NCI-H345 (cell line): ENCODE results near the gene SRMS.

Experiments
- DNase-seq: peaks from one replicate; lab custom pipeline; 2025; lab: John Stamatoyannopoulos, UW

SRMS gene

DNA sequence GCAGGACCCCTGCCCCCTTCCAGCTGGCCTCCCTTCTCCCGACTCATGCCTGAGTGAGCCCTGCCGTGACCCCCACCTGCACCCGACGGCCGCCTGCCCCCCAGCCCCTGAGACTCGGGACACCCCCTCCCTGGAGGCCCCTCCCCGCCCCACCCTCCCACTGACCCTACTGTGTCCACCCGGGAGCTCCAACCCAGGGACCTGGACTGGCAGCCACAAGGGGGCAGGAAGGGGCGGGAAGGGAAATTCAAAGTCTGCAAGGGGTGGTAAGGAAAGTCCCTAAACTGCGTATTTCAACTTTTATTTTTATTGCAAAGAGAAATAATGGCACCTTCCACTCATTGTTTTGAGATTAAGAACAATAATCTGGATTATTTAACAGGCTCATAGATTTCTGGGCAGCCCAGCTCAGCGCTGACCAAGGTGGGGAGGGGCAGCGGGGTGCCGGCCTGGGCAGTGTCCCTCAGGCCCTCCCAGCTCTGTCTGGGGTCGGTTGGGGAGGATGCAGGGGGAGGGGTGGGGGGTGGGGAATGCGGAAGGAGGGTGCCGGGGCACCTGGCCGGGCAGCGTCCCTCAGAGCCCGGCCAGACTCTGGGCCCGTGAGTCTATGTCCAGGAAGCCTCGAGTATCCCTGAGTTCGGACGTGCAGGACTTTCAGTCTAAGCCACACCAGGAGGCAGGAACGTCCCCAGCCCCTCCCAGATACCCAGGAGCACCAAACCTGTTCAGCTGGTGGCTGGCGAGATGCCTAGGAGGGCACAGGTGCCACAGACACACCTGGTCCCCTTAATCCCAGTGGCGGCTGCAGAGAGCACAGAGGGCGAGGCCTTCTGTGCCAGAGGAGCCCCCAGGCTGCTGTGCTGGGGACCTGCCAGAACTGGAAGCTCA is 9.1 kb downstream of the SRMS start:
- DNase-seq, result peak; percentile 89

DNA sequence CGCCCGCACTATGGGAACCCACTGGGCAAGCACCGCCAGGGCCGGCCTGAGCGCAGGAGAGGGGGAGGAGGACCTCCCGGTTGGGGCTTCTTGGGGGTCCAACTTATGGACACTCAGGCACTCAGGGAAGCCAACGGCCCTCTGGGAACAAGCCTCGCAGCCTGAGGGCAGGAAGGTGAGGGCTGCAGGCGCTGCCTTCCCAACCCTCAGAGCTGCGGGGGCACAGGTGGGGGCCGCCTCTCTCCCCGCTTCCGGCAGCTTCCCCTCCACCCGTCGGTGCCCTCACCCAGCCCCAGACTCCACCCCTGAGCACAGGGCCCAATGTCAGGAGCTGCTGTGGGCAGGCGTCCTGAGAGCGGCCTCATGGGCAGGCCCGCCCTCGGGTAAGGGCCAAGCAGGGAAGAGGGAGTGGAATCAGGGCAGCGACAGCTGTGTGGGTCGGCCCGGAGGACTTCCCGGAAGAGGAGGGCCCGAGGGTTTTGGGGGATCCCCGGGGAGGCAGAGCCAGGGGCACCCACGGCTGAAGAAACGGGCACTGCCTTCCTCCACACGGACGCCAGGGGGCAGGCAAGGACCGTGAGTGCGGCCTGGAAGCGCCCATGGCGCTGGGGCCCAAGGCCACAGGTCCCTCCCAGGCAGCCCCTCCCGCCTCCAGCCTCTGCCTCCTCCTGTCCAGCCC is 9.9 kb downstream of the SRMS start:
- peak; percentile 88 for DNase-seq

DNA sequence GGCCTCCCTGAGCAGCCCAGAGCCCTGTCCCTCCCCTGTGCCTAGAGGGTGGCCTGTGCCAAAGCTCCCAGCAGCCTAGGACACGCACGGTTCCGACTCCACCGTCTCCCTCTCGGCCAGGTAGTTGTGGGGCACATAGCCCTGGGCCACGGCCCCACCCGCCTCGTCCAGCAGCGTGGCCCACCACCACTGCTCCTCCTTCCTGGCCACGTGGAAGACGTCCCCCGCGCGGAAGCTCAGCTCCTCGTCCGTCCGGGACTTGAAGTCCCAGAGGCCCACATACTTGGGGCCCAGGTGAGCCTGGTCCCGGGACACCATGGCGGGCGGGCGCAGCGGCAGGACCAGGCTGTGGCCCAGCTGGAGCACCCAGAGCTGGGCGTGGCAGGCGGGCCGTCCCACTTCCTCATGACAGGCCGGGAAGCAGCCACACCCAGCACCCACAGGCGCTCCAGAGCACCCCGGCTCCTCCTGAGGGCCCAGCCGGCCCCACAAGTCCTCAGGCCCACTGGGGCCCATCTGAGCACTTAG is 10.5 kb downstream of the SRMS start, which contains the start of gene PTK6:
TSS of gene PTK6 (minus strand) at position 380 of the 528 bp plus-strand sequence. CDS start at position 318, 62 bp downstream.
- no peak for DNase-seq

GRCh38 chr20:63536241-63536977 is 11.1 kb downstream of the SRMS start:
- DNase-seq, result peak; percentile 72

- no peak for DNase-seq
Measured at GRCh38 chr20:63534831-63535651, 12.5 kb downstream of the SRMS start.

DNA sequence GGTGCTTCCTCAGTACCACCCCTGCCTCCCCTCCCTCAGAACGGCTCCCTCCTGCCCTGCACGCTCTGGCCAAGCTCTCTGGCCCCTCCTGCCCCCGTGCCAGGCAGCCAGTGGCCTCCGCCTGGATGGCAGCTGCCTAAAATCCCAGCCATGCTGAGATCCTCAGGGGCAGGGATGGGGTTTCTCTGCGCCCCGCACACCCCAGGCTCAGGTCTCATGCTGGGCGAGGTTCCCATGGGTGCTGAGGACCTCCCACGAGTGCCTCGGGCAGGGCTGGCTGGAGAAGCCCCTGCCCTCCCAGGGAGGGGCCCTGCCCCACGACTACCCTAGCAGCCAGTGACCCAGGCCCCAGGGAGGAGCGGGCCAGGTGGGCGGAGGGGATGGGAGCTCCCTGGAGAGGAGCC is 13.1 kb downstream of the SRMS start:
- no peak for DNase-seq

DNA sequence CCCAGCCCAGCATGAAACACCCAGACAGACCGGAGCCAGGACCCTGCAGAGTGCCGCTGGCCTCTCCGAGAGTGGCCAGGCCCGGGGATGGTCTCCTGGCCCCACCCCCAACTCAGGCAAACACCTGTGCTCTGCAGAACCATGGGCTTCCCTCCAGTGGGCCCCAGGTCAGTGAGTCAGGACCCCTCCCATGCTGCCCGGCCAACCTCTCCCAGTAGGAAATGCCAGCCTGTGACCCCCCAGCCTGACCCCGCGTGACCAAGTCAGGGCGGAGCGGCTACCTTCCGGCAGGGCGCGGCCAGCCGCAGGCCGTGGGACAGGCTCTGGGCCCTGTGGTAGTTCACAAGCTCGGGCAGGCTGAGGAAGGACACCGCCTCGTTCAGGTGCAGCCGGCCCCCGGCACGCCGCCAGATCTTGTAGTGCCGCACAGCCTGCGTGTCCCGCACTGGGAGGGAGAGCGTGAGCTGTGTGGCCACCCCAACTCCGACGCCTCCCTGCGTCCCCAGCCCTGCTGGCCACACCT is 13.6 kb downstream of the SRMS start:
- DNase-seq, result no peak

DNA sequence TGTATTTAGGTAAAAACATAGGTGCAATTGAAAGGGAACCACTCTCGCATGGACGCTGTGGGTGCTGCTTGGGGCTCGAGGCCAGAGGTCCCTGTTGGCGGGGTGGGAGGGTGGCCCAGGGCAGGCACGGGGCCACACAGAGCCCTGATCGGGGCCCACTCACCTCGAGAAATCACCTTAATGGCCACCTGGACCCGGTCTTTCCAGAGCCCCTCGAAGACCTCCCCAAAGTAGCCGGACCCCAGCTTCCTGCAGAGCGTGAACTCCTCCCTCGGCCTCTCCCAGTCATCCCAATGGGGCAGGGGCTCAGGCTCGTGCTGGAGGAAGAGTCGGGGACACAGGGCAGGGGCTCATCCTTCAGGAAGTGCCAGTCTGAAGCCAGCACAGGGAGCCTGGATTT is 14.2 kb downstream of the SRMS start:
- DNase-seq, result no peak

DNA sequence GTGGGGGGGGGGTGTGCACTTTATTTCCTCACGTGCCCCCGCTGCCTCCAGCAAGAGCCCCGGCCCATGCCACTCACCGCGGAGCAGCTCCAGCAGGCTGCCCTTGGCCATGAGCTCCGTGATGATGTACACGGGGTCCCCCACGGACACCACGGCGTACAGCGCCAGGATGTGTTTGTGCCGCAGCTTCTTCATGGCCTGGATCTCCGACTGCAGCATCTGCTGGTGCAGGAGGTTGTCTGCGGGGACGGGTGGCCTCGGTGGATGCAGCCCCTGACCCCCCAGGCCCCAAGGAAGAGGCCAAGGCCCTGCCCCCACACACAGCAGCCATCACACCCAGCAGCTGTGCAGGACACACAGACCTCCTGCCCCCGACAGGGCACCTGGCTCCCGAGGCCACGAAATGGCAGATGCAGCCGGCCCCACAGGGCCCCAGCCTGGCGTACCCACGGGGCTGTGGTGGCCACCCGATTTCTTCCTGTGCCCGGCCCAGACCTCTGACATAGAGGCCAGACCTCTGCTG is 15.0 kb downstream of the SRMS start:
- DNase-seq, result no peak

GRCh38 chr20:63531686-63532448 is 15.7 kb downstream of the SRMS start:
- DNase-seq, result no peak

DNA sequence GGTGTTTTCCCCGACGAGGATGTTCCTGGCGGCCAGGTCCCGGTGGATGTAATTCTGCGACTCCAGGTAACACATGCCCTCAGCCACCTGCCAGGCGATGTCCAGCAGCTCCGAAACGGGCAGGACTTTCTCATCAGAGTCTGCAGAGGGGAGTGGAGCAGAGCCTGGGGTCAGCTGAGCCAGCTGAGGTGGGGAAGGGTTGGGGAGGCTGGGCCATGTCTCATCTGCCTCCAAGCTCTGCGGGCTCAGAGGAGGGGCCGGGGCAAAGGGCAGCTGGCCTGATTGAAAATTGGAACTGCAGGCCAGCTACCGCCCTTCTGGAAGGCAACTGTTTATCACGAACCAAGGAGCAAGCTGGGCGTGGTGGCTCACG is 16.8 kb downstream of the SRMS start:
- no peak for DNase-seq

- DNase-seq, result no peak
Measured at GRCh38 chr20:63529861-63530787, 17.4 kb downstream of the SRMS start.

- DNase-seq, result no peak
Measured at GRCh38 chr20:63529180-63529860, 18.2 kb downstream of the SRMS start.

- no peak for DNase-seq
Measured at GRCh38 chr20:63527184-63527583, 20.4 kb downstream of the SRMS start.

- no peak for DNase-seq
Measured at GRCh38 chr20:63525971-63526370, 21.6 kb downstream of the SRMS start.

DNA sequence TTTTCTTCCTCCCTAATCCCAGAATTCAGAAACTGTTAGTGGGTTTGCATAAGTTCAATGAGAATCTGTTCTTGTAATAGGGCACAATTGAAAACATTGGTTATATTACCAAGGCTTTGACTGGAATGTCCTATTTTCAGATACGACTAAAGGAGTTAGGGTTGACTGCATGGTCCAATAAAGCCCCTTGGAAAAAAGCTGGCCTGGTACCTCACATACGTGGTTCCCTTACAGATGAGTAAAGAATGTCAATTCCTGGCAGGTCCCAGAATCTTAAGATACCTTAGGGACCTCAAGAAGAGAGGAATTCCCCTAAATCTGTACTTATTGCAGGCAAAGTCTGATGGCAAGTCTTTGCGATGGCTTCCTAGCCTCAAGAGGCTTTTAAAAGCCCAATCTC is 22.4 kb downstream of the SRMS start:
- DNase-seq, result no peak

GRCh38 chr20:63522981-63523611 is 24.5 kb downstream of the SRMS start:
- DNase-seq, result no peak
